Ascending aorta (tissue), 2 donors: ENCODE measurements around the gene IFIT5. TPM values are rescaled to one million over a fixed set of nuclear protein-coding genes. Genes with fewer than 3 reads are reported as not detected.

Experiments
- DNase-seq, 2 donors: peaks; one replicate each; pipeline ENCODE4 v3.0.0-alpha.2; 2019; ENCODE audit warnings: low spot score in 2 of 2
- H3K27ac ChIP-seq, 2 donors: fragments of 200-600 bp; sonication (generic); one replicate each; pipeline ENCODE4 v1.5.1; 2016 to 2017; ENCODE audit warnings: mild to moderate bottlenecking in 1 of 2
- H3K27me3 ChIP-seq: fragments of 200-600 bp; sonication (generic); one replicate; pipeline ENCODE4 v1.5.1; 2017
- H3K36me3 ChIP-seq, 2 donors: fragments of 200-600 bp; sonication (generic); one replicate each; pipeline ENCODE4 v1.5.1; 2016
- H3K4me1 ChIP-seq, 2 donors: fragments of 200-600 bp; sonication (generic); one replicate each; pipeline ENCODE4 v1.5.1; 2016 to 2017; ENCODE audit warnings: mild to moderate bottlenecking in 1 of 2
- H3K4me3 ChIP-seq, 2 donors: fragments of 200-600 bp; sonication (generic); one replicate each; pipeline ENCODE4 v1.5.1; 2016 to 2017; ENCODE audit warnings: mild to moderate bottlenecking in 1 of 2
- H3K9me3 ChIP-seq, 2 donors: fragments of 200-600 bp; sonication (generic); one replicate each; pipeline ENCODE4 v1.5.1; 2016
- intact Hi-C: fragments of 100-400 bp; cut with DNase I; formaldehyde crosslinking; loops from one replicate; pipeline ENCODE4 v1.15.1; 2023
- total RNA-seq: library from RNA; depleted of rRNA; stranded (reverse); fragments of >200 nt; gene quantifications from one replicate; pipeline ENCODE4 v1.1.0, GENCODE V29; 2016
- TF ChIP-seq, protein P1 (sequence below), 3 experiments: fragments of 200-600 bp in 2 of 3; fragments of 450-650 bp in 1 of 3; sonication (generic) in 2 of 3; IDR thresholded peaks; one replicate each; pipeline ENCODE4 v1.5.1; 2016 to 2019; ENCODE audit warnings: antibody characterized with exemption in 3 of 3, mild to moderate bottlenecking in 1 of 3, moderate library complexity in 1 of 3

IFIT5 gene
- total RNA-seq, 1 donor from 2014 or later, result 3.3 TPM

DNA sequence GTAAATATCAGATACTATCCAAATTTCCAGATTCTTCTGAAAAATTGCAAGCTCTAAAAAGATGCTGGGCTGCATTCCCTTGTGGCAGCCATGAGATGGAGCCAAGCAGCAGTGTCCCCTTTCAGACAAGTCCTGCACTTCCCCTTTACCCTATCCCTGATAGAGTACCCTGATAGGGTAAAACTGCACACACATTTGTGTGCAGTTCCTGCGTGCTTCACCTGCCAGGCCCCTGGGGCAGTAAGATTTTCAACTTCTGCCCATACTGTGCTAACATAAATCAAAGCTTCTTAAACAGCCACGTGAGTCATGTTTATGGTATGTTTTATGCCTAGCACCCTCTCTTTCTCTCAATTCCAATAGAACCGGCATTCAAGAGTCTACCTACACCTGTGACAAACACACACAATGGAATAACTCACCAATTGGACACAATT lies 52.2 kb downstream of the IFIT5 start:
- no peak overlapping the region for H3K4me3 ChIP-seq
- no peak for DNase-seq
- H3K27me3 ChIP-seq, result no peaks in the 10 kb centered on the region
- H3K4me1 ChIP-seq, result no peaks in the 10 kb centered on the region
- H3K9me3 ChIP-seq, result no peaks in the 10 kb centered on the region
- no peaks in the 10 kb centered on the region for H3K36me3 ChIP-seq
- no peak overlapping the region for H3K27ac ChIP-seq
- TF ChIP-seq, protein P1, sequence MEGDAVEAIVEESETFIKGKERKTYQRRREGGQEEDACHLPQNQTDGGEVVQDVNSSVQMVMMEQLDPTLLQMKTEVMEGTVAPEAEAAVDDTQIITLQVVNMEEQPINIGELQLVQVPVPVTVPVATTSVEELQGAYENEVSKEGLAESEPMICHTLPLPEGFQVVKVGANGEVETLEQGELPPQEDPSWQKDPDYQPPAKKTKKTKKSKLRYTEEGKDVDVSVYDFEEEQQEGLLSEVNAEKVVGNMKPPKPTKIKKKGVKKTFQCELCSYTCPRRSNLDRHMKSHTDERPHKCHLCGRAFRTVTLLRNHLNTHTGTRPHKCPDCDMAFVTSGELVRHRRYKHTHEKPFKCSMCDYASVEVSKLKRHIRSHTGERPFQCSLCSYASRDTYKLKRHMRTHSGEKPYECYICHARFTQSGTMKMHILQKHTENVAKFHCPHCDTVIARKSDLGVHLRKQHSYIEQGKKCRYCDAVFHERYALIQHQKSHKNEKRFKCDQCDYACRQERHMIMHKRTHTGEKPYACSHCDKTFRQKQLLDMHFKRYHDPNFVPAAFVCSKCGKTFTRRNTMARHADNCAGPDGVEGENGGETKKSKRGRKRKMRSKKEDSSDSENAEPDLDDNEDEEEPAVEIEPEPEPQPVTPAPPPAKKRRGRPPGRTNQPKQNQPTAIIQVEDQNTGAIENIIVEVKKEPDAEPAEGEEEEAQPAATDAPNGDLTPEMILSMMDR (IDR thresholded peaks at IDR 0.05), result no peak
- intact Hi-C loops, result no loop called here

DNA sequence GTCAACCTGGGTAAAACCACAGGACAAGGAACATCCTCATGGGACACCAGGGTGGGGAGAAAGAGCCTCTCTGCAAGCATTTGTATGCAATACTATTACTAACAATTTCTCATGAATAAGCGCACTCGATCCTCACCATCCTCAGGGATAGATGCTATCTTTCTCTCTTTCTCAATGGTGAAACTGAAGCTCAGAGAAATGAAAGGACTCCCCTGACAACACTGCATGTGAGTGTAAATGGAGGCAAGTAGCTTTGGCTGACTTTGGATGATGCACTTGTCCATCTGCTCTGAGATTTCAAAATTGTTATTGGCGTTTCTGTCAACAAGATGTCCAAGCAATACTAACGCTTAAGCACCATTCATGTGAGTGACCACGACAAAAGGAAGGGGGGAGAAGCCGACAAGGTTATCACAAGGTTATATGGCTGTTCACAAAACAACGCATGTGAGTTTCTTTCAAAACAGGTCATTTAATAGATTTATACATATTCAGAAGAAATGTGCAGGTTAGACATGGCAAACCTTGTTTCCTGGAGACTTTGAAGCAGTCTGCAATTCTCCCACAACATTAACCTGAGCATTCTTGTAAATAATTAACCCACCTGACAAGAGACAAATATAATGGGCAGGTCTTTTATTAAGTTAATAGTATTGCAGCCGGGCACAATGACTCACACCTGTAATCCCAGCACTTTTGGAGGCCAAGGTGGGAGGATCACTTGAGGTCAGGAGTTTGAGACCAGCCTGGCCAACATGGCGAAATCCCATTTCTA lies 54.0 kb downstream of the IFIT5 start:
- Histone ChIP-seq H3K9me3 (no peaks in the 10 kb centered on the region), H3K4me3 (no peak overlapping the region), H3K27me3 (no peaks in the 10 kb centered on the region), H3K4me1 (no peaks in the 10 kb centered on the region), H3K27ac (no peak overlapping the region), H3K36me3 (no peaks in the 10 kb centered on the region)
- DNase-seq, result no peak
- intact Hi-C loops, result no loop called here
- TF ChIP-seq, protein P1 (IDR thresholded peaks at IDR 0.05), result no peak

DNA sequence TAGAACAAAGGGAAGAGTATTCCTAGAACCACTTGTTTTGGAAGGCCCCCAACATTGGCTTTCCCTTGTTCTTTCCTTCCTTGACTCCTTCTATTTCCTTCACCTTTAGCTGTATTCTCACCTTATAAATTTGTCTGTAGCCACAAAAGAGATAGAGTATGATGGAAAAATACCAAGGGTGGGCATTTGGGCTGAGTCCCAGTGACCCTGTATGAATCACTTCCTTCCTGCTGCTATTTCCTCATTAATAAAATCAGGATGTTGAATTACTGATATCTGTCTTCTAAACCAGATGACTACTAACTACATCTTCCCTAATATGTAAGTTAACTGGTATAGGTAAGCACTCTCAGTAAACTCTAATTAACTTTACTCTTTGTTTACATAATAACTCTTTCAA lies 55.1 kb downstream of the IFIT5 start:
- intact Hi-C loops, result no loop called here
- DNase-seq, result no peak
- Histone ChIP-seq H3K27ac (no peak overlapping the region), H3K4me1 (no peaks in the 10 kb centered on the region), H3K36me3 (no peaks in the 10 kb centered on the region), H3K9me3 (no peaks in the 10 kb centered on the region), H3K27me3 (no peaks in the 10 kb centered on the region), H3K4me3 (no peak overlapping the region)
- TF ChIP-seq, protein P1 (IDR thresholded peaks at IDR 0.05), result no peak

Other genes starting within 250 kb of the IFIT5 start
- 1.7 TPM for gene CH25H, start 207.3 kb upstream of the IFIT5 start, total RNA-seq
- 57.9 TPM for gene LIPA, start 162.8 kb upstream of the IFIT5 start, total RNA-seq
- gene IFIT2, start 112.5 kb upstream of the IFIT5 start, total RNA-seq, result 0.85 TPM
- 1.9 TPM for gene IFIT3, start 86.6 kb upstream of the IFIT5 start, total RNA-seq
- gene IFIT1B, start 36.5 kb upstream of the IFIT5 start, total RNA-seq, result not detected
- gene IFIT1, start 21.9 kb upstream of the IFIT5 start, total RNA-seq, result 28.5 TPM
- gene SLC16A12, start 121.0 kb downstream of the IFIT5 start, total RNA-seq, result not detected
- 1.5 TPM for gene PANK1, start 230.7 kb downstream of the IFIT5 start, total RNA-seq